NB4 (cell line): Measurements from ENCODE around the gene ADTRP.

Experiments
- POLR2A ChIP-seq: IDR thresholded peaks from 2 replicates; pipeline ENCODE4 v1.6.1; 2011; ENCODE audit warnings: mild to moderate bottlenecking; ENCODE audit not compliant: insufficient read length; ENCODE audit errors: extremely low read depth
- TF ChIP-seq, protein P1 (sequence below): IDR thresholded peaks from one replicate; pipeline ENCODE4 v1.5.1; 2012; ENCODE audit warnings: low read depth, low read length
- TF ChIP-seq, protein P2 (sequence below): IDR thresholded peaks from 2 replicates; pipeline ENCODE4 v1.6.1; 2011; ENCODE audit warnings: low read depth, low read length

DNA sequence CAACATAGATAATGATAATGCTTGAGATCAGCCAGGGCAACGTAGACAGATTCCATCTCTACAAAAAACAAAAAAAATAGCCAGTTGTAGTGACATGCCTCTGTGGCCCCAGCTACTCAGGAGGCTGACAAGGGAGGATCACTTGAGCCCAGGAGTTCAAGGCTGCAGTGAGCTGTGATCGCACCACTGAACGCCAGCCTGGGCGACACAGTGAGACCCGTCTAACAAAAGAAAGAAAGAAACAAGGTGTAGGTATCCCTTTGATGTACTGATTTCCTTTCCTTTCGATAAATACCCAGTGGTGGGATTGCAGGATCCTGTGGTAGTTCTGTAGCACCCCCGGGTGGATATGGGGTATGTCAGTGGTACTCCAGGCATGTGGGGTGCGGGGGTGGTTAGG lies 48.2 kb upstream of the ADTRP start:
- TF ChIP-seq POLR2A = no peak
- TF ChIP-seq, protein P1, sequence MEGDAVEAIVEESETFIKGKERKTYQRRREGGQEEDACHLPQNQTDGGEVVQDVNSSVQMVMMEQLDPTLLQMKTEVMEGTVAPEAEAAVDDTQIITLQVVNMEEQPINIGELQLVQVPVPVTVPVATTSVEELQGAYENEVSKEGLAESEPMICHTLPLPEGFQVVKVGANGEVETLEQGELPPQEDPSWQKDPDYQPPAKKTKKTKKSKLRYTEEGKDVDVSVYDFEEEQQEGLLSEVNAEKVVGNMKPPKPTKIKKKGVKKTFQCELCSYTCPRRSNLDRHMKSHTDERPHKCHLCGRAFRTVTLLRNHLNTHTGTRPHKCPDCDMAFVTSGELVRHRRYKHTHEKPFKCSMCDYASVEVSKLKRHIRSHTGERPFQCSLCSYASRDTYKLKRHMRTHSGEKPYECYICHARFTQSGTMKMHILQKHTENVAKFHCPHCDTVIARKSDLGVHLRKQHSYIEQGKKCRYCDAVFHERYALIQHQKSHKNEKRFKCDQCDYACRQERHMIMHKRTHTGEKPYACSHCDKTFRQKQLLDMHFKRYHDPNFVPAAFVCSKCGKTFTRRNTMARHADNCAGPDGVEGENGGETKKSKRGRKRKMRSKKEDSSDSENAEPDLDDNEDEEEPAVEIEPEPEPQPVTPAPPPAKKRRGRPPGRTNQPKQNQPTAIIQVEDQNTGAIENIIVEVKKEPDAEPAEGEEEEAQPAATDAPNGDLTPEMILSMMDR = no peak
- TF ChIP-seq, protein P2, sequence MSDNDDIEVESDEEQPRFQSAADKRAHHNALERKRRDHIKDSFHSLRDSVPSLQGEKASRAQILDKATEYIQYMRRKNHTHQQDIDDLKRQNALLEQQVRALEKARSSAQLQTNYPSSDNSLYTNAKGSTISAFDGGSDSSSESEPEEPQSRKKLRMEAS = no peak
